HUES64 (cell line): ENCODE measurements around the gene AHCYL1.

Source experiments
- H3K27ac ChIP-seq: 2 replicates; pipeline ENCODE4 v1.7.0; 2013; ENCODE audit warnings: low read depth, low read length, inconsistent platforms
- H3K27me3 ChIP-seq: 2 replicates; pipeline ENCODE4 v1.6.1; 2013; ENCODE audit warnings: mild to moderate bottlenecking, low read length; ENCODE audit not compliant: insufficient read depth
- H3K36me3 ChIP-seq: 2 replicates; pipeline ENCODE4 v1.6.1; 2013; ENCODE audit warnings: mild to moderate bottlenecking, low read length; ENCODE audit not compliant: insufficient read depth
- H3K4me1 ChIP-seq: 2 replicates; pipeline ENCODE4 v1.6.1; 2013; ENCODE audit warnings: mild to moderate bottlenecking, low read length, moderate library complexity; ENCODE audit not compliant: insufficient read depth
- H3K4me3 ChIP-seq: 2 replicates; pipeline ENCODE4 v1.5.1; 2013; ENCODE audit warnings: mild to moderate bottlenecking, low read length, moderate library complexity
- H3K9ac ChIP-seq: 2 replicates; pipeline ENCODE4 v1.6.1; 2013; ENCODE audit warnings: mild to moderate bottlenecking, low read depth, low read length
- H3K9me3 ChIP-seq: 2 replicates; pipeline ENCODE4 v1.6.1; 2013; ENCODE audit warnings: low read depth, low read length; ENCODE audit not compliant: insufficient read depth
- WGBS: fragments of 150-250, 120-280 bp; methylation state at CpG from one replicate; pipeline ENCODE4 v1.1.7; 2013; ENCODE audit warnings: missing lambda C conversion rate; 5-methylcytosine and 5-hydroxymethylcytosine counted together

The AHCYL1 gene

GRCh38 chr1:109986054-109986444, 1.5 kb downstream of the AHCYL1 start:
- Histone ChIP-seq H3K27ac (no peak overlapping the region), H3K36me3 (peaks cover 16% of the 10 kb centered on the region), H3K4me3 (peak overlapping the region; percentile 91), H3K9ac (peak overlapping the region; percentile 92; the same call in 1 of the 2 replicates), H3K4me1 (peaks cover 19% of the 10 kb centered on the region), H3K9me3 (no peaks in the 10 kb centered on the region), H3K27me3 (no peaks in the 10 kb centered on the region)
- WGBS = 97% methylated on average over 3 of the region's 3 CpGs

- H3K9ac ChIP-seq = no peak overlapping the region
- no peak overlapping the region for H3K27ac ChIP-seq
- peaks cover 22% of the 10 kb centered on the region for H3K36me3 ChIP-seq
- H3K4me1 ChIP-seq = peaks cover 19% of the 10 kb centered on the region
- 90% methylated on average over 3 of the region's 3 CpGs for WGBS
- H3K9me3 ChIP-seq = no peaks in the 10 kb centered on the region
- H3K27me3 ChIP-seq = no peaks in the 10 kb centered on the region
- no peak overlapping the region for H3K4me3 ChIP-seq
Observed at GRCh38 chr1:109988349-109988914, 3.9 kb downstream of the AHCYL1 start.

GRCh38 chr1:109989506-109990301, 5.1 kb downstream of the AHCYL1 start:
- H3K36me3 ChIP-seq = peaks cover 22% of the 10 kb centered on the region
- 0 out of 2 replicates have a peak overlapping the region, but pooled peaks have one; percentile 15 for H3K27ac ChIP-seq
- H3K27me3 ChIP-seq = no peaks in the 10 kb centered on the region
- 94% methylated on average over 8 of the region's 9 CpGs for WGBS
- peaks cover 19% of the 10 kb centered on the region for H3K4me1 ChIP-seq
- no peaks in the 10 kb centered on the region for H3K9me3 ChIP-seq
- no peak overlapping the region for H3K4me3 ChIP-seq
- H3K9ac ChIP-seq = no peak overlapping the region

- Histone ChIP-seq H3K27me3 (no peaks in the 10 kb centered on the region), H3K9ac (no peak overlapping the region), H3K36me3 (peaks cover 22% of the 10 kb centered on the region), H3K4me1 (peaks cover 19% of the 10 kb centered on the region), H3K27ac (no peak overlapping the region), H3K4me3 (no peak overlapping the region), H3K9me3 (no peaks in the 10 kb centered on the region)
- WGBS = 95% methylated on average over 2 of the region's 2 CpGs
Observed at GRCh38 chr1:109990302-109990653, 5.7 kb downstream of the AHCYL1 start.

- WGBS = 98% methylated on average over 4 of the region's 5 CpGs
- Histone ChIP-seq H3K36me3 (peaks cover 31% of the 10 kb centered on the region), H3K27ac (no peak overlapping the region), H3K9me3 (no peaks in the 10 kb centered on the region), H3K27me3 (no peaks in the 10 kb centered on the region), H3K4me1 (peaks cover 8% of the 10 kb centered on the region), H3K9ac (no peak overlapping the region), H3K4me3 (no peak overlapping the region)
Observed at GRCh38 chr1:109991400-109991925, 6.9 kb downstream of the AHCYL1 start.

- H3K36me3 ChIP-seq = peaks cover 24% of the 10 kb centered on the region
- H3K4me3 ChIP-seq = no peak overlapping the region
- H3K4me1 ChIP-seq = 0 out of 2 replicates have a peak, but pooled peaks cover 4% of the 10 kb centered on the region
- H3K27ac ChIP-seq = no peak overlapping the region
- no peaks in the 10 kb centered on the region for H3K9me3 ChIP-seq
- H3K27me3 ChIP-seq = no peaks in the 10 kb centered on the region
- H3K9ac ChIP-seq = no peak overlapping the region
- WGBS = 96% methylated on average over 3 of the region's 3 CpGs
Observed at GRCh38 chr1:109993885-109994284, 9.3 kb downstream of the AHCYL1 start.

GRCh38 chr1:109994654-109995053, 10.1 kb downstream of the AHCYL1 start:
- no peak overlapping the region for H3K27ac ChIP-seq
- H3K4me1 ChIP-seq = 0 out of 2 replicates have a peak, but pooled peaks cover 4% of the 10 kb centered on the region
- WGBS = 94% methylated on average over 1 of the region's 1 CpG
- no peaks in the 10 kb centered on the region for H3K27me3 ChIP-seq
- peaks cover 22% of the 10 kb centered on the region for H3K36me3 ChIP-seq
- H3K4me3 ChIP-seq = no peak overlapping the region
- no peak overlapping the region for H3K9ac ChIP-seq
- no peaks in the 10 kb centered on the region for H3K9me3 ChIP-seq

- Histone ChIP-seq H3K4me1 (0 out of 2 replicates have a peak, but pooled peaks cover 4% of the 10 kb centered on the region), H3K4me3 (no peak overlapping the region), H3K36me3 (peaks cover 17% of the 10 kb centered on the region)
Observed at GRCh38 chr1:109995536-109995935, 11.0 kb downstream of the AHCYL1 start.

GRCh38 chr1:109996476-109996875, 11.9 kb downstream of the AHCYL1 start:
- Histone ChIP-seq H3K4me1 (0 out of 2 replicates have a peak, but pooled peaks cover 4% of the 10 kb centered on the region), H3K4me3 (no peak overlapping the region), H3K9ac (no peak overlapping the region), H3K36me3 (peaks cover 11% of the 10 kb centered on the region; the same call in 1 of the 2 replicates), H3K27me3 (no peaks in the 10 kb centered on the region), H3K27ac (no peak overlapping the region), H3K9me3 (no peaks in the 10 kb centered on the region)
- WGBS = 95% methylated on average over 5 of the region's 5 CpGs

More at GRCh38 chr1:109995536-109995935, 11.0 kb downstream of the AHCYL1 start:
- Histone ChIP-seq H3K27ac (no peak overlapping the region), H3K27me3 (no peaks in the 10 kb centered on the region), H3K9ac (no peak overlapping the region), H3K9me3 (no peaks in the 10 kb centered on the region)
- WGBS = 88% methylated on average over 2 of the region's 2 CpGs

GRCh38 chr1:109997204-109997866, 12.8 kb downstream of the AHCYL1 start:
- Histone ChIP-seq H3K9me3 (no peaks in the 10 kb centered on the region), H3K27me3 (no peaks in the 10 kb centered on the region), H3K27ac (no peak overlapping the region), H3K36me3 (peaks cover 9% of the 10 kb centered on the region; the same call in 1 of the 2 replicates), H3K4me3 (no peak overlapping the region), H3K4me1 (peaks cover 9% of the 10 kb centered on the region), H3K9ac (no peak overlapping the region)
- WGBS = 95% methylated on average over 7 of the region's 7 CpGs

GRCh38 chr1:109997867-109998229, 13.3 kb downstream of the AHCYL1 start:
- Histone ChIP-seq H3K27ac (no peak overlapping the region), H3K9me3 (no peaks in the 10 kb centered on the region), H3K36me3 (peaks cover 9% of the 10 kb centered on the region; the same call in 1 of the 2 replicates), H3K9ac (no peak overlapping the region), H3K4me1 (peaks cover 14% of the 10 kb centered on the region), H3K27me3 (no peaks in the 10 kb centered on the region), H3K4me3 (no peak overlapping the region)
